Mucosa of descending colon (tissue), 3 donors: ENCODE results near the gene PDE4D. TPM values are rescaled to one million over a fixed set of nuclear protein-coding genes. Genes with fewer than 3 reads are reported as not detected.

Source experiments
- ATAC-seq: fragments of 200-7000 bp; cut with Tn5 transposase; one replicate; pipeline ENCODE4 v1.9.1; 2020; ENCODE audit warnings: mild to moderate bottlenecking, moderate library complexity
- DNase-seq, 3 donors: peaks; one replicate each; pipeline ENCODE4 v3.0.0-alpha.2; 2020
- H3K36me3 ChIP-seq: fragments of 200-600 bp; one replicate; pipeline ENCODE4 v1.8.0; 2021; ENCODE audit warnings: low read depth, mild to moderate bottlenecking
- H3K4me1 ChIP-seq: fragments of 200-600 bp; one replicate; pipeline ENCODE4 v1.8.0; 2021; ENCODE audit warnings: low read depth, mild to moderate bottlenecking
- H3K4me3 ChIP-seq: fragments of 200-600 bp; one replicate; pipeline ENCODE4 v1.8.0; 2021; ENCODE audit warnings: mild to moderate bottlenecking
- H3K9me3 ChIP-seq: fragments of 200-600 bp; one replicate; pipeline ENCODE4 v1.8.0; 2021; ENCODE audit warnings: mild to moderate bottlenecking
- intact Hi-C, 2 donors: fragments of 100-400 bp; cut with DNase I in 1 of 2; cut with micrococcal nuclease in 1 of 2; formaldehyde crosslinking; loops; one replicate each; pipeline versions ENCODE4 v1.11.0 to v1.11.1; 2022; cut with DNase I, micrococcal nuclease
- total RNA-seq, 3 donors: library from RNA; stranded (reverse); fragmentation: NEBNext Ultra II Directional in 2 of 3; extraction: Animal tissue kit (Norgen Biotek cat#: 25700) in 2 of 3; gene quantifications; one replicate each; pipeline versions ENCODE4 v1.2.1 to v1.2.4, GENCODE V29; 2021 to 2023
- TF ChIP-seq, protein P1 (sequence below): fragments of 200-600 bp; IDR thresholded peaks from one replicate; pipeline ENCODE4 v1.8.0; 2022; ENCODE audit warnings: antibody characterized with exemption, mild to moderate bottlenecking
- donor health status: DM: no; HTN: no; CAD: no; lungs with moderate emphysema.
- donor health status: DM: no; HTN: no; CAD: no.
- donor health status: DM: no; HTN: yes; CAD: no.

The PDE4D gene
- total RNA-seq, 3 donors from 2014 or later = 37.9 to 137 (median 100) TPM

DNA sequence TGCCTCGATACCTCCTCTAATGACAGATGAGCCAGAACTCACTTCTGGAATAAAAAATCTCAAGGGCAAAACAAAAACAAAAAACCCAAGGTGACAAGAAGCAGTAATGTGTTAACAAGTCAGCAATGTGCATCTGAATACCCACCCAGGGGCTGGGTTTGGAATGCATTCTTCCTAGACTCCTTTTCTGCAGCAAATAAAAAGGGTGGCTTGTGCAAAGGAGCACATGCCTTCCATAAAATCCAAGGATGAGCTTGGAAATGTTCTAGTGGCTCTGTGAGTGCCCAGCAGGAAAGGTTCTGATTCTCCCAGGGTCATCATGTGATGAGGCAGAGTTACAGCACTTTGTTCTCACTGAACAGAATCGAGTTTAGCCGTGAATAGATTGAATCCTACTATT is 710.8 kb downstream of the PDE4D start:
- Histone ChIP-seq H3K36me3 (no peaks in the 10 kb centered on the region), H3K9me3 (no peaks in the 10 kb centered on the region), H3K4me3 (no peak overlapping the region), H3K4me1 (no peaks in the 10 kb centered on the region)
- intact Hi-C loops = loop anchor here in 1 of 2 donors (10.0 kb wide), 1 partner anchor 202 kb away; no protein-coding TSS in a partner anchor
- DNase-seq = no peak
- no peak for ATAC-seq
- TF ChIP-seq, protein P1, sequence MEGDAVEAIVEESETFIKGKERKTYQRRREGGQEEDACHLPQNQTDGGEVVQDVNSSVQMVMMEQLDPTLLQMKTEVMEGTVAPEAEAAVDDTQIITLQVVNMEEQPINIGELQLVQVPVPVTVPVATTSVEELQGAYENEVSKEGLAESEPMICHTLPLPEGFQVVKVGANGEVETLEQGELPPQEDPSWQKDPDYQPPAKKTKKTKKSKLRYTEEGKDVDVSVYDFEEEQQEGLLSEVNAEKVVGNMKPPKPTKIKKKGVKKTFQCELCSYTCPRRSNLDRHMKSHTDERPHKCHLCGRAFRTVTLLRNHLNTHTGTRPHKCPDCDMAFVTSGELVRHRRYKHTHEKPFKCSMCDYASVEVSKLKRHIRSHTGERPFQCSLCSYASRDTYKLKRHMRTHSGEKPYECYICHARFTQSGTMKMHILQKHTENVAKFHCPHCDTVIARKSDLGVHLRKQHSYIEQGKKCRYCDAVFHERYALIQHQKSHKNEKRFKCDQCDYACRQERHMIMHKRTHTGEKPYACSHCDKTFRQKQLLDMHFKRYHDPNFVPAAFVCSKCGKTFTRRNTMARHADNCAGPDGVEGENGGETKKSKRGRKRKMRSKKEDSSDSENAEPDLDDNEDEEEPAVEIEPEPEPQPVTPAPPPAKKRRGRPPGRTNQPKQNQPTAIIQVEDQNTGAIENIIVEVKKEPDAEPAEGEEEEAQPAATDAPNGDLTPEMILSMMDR = no peak

- intact Hi-C loops = loop anchor here in 1 of 2 donors (10.0 kb wide), 1 partner anchor 204 kb away; no protein-coding TSS in a partner anchor
- Histone ChIP-seq H3K4me3 (no peak overlapping the region), H3K9me3 (no peaks in the 10 kb centered on the region), H3K4me1 (no peaks in the 10 kb centered on the region), H3K36me3 (no peaks in the 10 kb centered on the region)
- ATAC-seq (no peak), DNase-seq (no peak)
- TF ChIP-seq, protein P1 = no peak
Observed at GRCh38 chr5:59180515-59180914, 713.0 kb downstream of the PDE4D start.

GRCh38 chr5:59179704-59180103 is 713.8 kb downstream of the PDE4D start:
- no peak for DNase-seq
- Histone ChIP-seq H3K9me3 (no peaks in the 10 kb centered on the region), H3K4me1 (no peaks in the 10 kb centered on the region), H3K36me3 (no peaks in the 10 kb centered on the region), H3K4me3 (no peak overlapping the region)
- TF ChIP-seq, protein P1 = no peak
- intact Hi-C loops = loop anchor here in 1 of 2 donors (10.0 kb wide), 2 partner anchors 205 to 285 kb away; no protein-coding TSS in a partner anchor
- ATAC-seq = no peak

- Histone ChIP-seq H3K4me3 (no peak overlapping the region), H3K9me3 (no peaks in the 10 kb centered on the region), H3K4me1 (no peaks in the 10 kb centered on the region), H3K36me3 (no peaks in the 10 kb centered on the region)
- ATAC-seq (no peak), DNase-seq (no peak)
- intact Hi-C loops = loop anchor here in 1 of 2 donors (10.0 kb wide), 1 partner anchor 284 kb away; no protein-coding TSS in a partner anchor
- TF ChIP-seq, protein P1 = no peak
Observed at GRCh38 chr5:59178482-59178881, 715.0 kb downstream of the PDE4D start.

DNA sequence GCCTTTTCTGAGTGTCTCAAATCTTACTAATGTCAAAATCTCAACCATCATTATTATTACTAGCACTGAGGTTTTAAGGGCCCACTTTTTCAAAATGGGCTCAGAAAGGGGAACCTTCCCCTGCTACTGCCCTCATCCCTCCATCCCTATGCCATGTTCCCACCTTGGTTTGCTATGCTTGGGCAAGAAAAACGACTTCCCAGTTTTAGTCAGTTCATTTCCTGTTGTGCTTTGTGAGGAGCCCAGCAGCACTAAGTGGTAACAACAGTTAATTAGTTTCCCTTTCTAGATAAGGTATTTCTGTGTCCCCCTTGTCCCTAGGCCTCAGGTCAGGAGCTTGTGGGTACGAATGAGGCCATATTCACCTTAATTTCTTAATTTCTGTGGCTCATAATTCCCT is 715.5 kb downstream of the PDE4D start:
- DNase-seq (no peak), ATAC-seq (no peak)
- no peaks in the 10 kb centered on the region for H3K4me1 ChIP-seq
- intact Hi-C loops = loop anchor here in 1 of 2 donors (10.0 kb wide), 1 partner anchor 283 kb away; no protein-coding TSS in a partner anchor
- H3K4me3 ChIP-seq = no peak overlapping the region
- H3K9me3 ChIP-seq = no peaks in the 10 kb centered on the region
- TF ChIP-seq, protein P1 = no peak
- H3K36me3 ChIP-seq = no peaks in the 10 kb centered on the region
